ENCODE measurements around the gene RIMS4.

The RIMS4 gene

DNA sequence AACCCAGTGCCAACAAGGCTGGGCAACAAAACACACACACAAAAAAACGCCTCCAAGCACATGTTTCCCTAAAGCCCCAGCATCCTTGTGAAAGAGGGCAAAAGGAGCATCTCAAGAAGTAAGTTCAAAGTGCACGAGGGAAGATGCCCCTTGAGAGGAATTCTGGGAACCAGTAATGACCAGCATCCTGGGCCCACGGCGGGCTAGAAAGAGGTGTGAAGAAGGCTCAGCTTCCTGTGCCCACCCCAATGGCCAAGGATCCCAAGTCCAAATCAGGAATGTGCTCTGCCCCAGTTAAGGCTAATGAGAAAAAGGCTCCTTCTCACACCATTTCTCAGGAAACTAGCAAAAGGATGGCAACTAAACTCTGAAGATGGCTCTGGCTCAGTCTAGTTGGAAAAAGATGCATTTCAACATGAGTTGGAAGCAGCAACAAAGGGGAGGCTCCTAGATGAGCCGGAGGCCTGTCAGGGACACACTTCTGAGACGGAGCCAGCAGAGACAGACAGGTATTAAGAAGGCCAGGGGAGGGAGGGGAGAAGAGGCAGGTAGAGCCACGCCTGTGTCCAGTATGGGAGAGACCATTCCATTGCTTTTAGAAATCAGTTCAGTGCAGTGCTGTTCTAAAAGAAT is 3.2 kb downstream of the RIMS4 start:
- TF ChIP-seq, protein P1, sequence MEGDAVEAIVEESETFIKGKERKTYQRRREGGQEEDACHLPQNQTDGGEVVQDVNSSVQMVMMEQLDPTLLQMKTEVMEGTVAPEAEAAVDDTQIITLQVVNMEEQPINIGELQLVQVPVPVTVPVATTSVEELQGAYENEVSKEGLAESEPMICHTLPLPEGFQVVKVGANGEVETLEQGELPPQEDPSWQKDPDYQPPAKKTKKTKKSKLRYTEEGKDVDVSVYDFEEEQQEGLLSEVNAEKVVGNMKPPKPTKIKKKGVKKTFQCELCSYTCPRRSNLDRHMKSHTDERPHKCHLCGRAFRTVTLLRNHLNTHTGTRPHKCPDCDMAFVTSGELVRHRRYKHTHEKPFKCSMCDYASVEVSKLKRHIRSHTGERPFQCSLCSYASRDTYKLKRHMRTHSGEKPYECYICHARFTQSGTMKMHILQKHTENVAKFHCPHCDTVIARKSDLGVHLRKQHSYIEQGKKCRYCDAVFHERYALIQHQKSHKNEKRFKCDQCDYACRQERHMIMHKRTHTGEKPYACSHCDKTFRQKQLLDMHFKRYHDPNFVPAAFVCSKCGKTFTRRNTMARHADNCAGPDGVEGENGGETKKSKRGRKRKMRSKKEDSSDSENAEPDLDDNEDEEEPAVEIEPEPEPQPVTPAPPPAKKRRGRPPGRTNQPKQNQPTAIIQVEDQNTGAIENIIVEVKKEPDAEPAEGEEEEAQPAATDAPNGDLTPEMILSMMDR (IDR thresholded peaks at IDR 0.05; ENCODE audit: insufficient read depth, low read depth, low read length, missing control alignments) = no peak
- no peak overlapping the region for H3K4me3 ChIP-seq (ENCODE audit: low read length)
- DNase-seq (ENCODE audit: low read depth) = no peak

DNA sequence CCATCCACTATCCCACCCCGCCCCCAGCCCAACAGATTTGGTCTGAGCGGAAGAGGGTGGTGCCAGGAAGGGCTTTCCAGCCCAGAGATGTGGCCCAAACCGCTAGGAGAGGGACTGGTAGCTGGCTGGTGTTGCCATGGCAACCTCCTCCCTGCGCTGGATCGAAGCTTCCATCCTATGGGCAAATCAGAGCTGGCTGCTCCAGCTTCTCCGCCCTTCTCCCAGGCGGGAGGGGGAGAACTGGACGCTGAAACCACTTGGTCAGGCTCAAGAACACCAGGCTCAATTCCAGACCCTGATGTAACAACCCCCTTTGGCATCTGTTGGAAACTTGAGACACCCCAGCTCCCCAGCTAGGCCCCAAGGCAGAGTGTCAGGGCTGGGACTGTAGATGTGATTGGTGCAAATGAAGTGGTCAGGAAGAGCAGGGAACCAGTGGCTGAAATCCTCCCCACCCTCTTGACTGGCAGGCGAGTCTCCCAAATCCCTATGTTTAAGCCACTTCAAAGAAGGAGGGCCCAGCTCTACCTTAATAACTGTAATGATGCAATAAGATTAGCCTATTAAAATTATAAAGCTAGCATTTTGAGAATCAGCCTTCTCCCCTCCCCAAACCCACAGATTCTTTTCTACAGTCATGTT is 4.2 kb downstream of the RIMS4 start:
- DNase-seq (ENCODE audit: low read depth) = no peak
- H3K4me3 ChIP-seq (ENCODE audit: low read length) = no peak overlapping the region
- TF ChIP-seq, protein P1 (IDR thresholded peaks at IDR 0.05; ENCODE audit: insufficient read depth, low read depth, low read length, missing control alignments) = no peak

DNA sequence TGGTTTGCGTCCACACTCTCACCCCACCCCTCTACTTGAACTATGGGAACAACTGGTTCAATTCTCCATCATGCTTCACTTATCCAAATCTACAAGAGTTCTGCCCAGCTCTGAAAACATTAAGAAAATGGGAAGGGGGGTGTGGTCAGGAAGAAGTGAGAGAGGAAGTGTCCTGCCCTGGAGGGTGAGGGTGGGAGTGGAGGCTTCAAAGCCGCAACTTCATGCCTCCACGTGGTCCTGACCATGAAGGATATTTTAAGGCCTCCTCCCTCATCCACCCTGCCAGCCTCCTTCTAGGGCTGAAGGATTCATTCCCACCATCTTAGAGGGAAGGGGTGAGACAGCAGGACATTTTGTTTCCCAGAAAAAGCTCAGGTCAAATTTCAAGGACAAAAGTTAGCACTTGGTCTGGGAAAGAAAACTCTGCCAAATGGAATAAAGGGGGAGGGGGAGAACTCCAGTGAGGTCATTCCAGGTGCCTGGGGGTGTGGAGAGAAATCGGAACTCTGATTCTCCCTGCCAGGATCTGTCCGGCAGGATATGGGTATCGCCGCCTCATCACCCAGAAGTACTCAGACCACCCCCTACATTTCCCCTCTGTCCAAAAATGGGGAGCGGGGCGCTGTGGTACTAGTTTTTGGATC is 4.9 kb downstream of the RIMS4 start:
- TF ChIP-seq, protein P1 (IDR thresholded peaks at IDR 0.05; ENCODE audit: insufficient read depth, low read depth, low read length, missing control alignments) = no peak
- H3K4me3 ChIP-seq (ENCODE audit: low read length) = no peak overlapping the region
- no peak for DNase-seq (ENCODE audit: low read depth)

DNA sequence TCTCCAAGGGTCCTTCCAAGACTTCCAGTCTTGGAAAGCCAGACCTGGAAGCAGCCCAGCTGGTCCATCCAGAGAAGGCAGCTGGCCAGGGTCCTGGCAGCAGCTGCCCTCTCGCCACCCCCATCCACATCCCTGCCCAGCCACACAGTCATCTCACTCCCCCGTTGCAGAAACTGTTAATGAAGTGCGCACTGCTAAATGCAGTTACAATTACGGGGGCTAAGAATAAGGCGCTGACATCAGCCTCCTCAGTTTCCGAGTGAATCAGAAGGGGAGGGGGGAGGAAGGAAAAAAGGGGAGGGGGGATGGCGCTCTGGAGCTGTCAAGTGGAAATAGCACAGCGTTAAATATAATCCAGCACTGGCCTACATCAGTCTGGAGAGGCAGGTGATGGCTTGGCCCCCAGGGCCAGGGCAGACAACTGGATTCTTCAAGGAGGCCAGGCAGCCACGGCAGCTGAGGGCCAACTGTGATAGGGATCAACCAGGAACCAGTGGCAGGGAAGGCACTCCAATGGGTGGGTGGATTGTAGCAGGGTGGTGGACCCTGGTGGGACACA is 6.9 kb downstream of the RIMS4 start:
- DNase-seq (ENCODE audit: low read depth) = no peak
- TF ChIP-seq, protein P1 (IDR thresholded peaks at IDR 0.05; ENCODE audit: insufficient read depth, low read depth, low read length, missing control alignments) = no peak
- no peak overlapping the region for H3K4me3 ChIP-seq (ENCODE audit: low read length)

DNA sequence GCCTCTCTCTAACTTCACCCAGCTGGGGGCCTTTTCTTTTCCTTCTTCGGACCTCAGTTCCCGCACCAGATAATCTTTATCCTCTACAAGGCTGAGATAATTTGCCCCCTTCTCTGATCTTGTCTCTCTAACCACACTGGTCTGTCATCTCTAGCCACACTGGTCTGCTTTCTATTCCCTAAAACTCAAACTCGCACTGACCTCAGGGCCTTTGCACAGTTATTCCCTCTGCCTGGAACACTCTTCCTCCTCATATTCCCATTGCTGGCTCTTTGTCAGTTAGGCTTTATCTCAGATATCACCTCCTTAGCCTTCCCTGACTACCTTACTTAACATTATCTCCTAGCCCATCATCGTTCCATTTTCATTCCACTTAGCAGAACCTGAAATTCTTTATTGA is 7.6 kb downstream of the RIMS4 start:
- no peak overlapping the region for H3K4me3 ChIP-seq (ENCODE audit: low read length)
- no peak for DNase-seq (ENCODE audit: low read depth)
- TF ChIP-seq, protein P1 (IDR thresholded peaks at IDR 0.05; ENCODE audit: insufficient read depth, low read depth, low read length, missing control alignments) = no peak

DNA sequence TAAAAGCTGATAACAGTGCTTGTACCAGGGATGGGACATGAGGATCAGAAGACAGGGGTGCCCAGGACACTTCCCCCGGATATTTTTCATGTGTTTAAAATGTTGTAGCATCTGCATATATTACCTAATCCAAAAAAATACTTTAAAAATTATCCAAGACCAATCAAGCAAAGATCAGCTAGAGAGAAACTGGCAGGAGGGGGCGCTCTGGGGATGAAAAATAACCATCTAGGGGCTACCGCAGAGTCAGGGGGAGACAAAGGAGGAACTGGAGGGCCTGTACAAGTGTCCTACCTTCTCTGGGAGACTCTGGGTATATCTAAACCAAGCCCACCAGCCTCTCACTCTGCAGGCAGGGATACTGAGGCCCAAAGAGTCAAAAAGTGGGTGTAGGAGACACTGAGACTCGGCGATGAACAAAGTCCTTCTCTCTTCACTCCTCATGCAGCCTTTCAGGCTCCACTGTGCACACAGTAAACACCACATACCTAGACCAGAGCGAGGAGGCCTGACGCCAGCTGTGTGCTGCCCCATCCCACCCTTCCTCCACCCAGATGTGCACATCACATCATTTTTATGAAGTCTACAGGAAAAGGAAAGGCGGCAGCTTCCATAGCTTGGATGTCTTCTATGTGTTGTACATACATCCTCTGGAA is 9.8 kb downstream of the RIMS4 start:
- no peak for DNase-seq (ENCODE audit: low read depth)
- H3K4me3 ChIP-seq (ENCODE audit: low read length) = no peak overlapping the region
- TF ChIP-seq, protein P1 (IDR thresholded peaks at IDR 0.05; ENCODE audit: insufficient read depth, low read depth, low read length, missing control alignments) = no peak
